ENCODE measurements around the gene ZNF423. TPM values are rescaled to one million over a fixed set of nuclear protein-coding genes. Genes with fewer than 3 reads are reported as not detected.

Gene ZNF423
- total RNA-seq, 1 experiment from 2014 or later = 0.20 TPM

DNA sequence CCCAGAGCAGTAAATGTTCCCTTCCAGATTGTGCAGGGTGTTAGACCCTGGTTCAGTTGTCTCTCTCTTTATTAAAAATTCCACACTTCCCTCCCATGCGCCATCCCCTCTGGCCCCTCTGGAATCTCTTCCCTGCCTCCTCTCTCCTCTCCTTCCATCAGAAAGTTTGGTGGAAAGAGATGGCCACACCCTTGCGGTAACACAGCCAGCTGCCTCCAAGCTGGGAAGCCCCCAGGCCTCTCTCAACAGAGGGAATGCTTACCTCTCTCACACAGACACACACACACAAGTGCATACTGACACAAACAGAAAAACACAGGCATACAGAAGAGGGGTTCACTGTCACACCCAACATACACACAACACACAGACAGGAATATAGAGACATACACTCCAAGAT, 261.8 kb downstream of the ZNF423 start:
- ChIA-PET CTCF (interaction anchor here (1.0 to 2.0 kb wide), 2 partner anchors 186 kb away, joined by 3 to 11 read pairs; no protein-coding TSS in a partner anchor), POLR2A (no interaction called here)
- Histone ChIP-seq H3K4me1 (no peaks in the 10 kb centered on the region), H3K9me3 (no peaks in the 10 kb centered on the region), H3K4me3 (ENCODE audit: low read depth, low read length) (no peak overlapping the region), H3K36me3 (ENCODE audit: control insufficient read depth, insufficient read depth, low read length) (no peaks in the 10 kb centered on the region), H3K27me3 (replicated peaks; ENCODE audit: control insufficient read depth, insufficient read depth, low read length) (no peaks in the 10 kb centered on the region; the same call in 1 of the 2 replicates)
- Mint-ChIP-seq H3K4me3 (ENCODE audit: unreplicated experiment) (no peak overlapping the region), H3K27ac (ENCODE audit: unreplicated experiment) (no peak overlapping the region), H3K36me3 (ENCODE audit: insufficient read depth, unreplicated experiment) (no peaks in the 10 kb centered on the region), H3K27me3 (ENCODE audit: insufficient read depth, unreplicated experiment) (peaks cover 38% of the 10 kb centered on the region), H3K9me3 (ENCODE audit: unreplicated experiment) (no peaks in the 10 kb centered on the region), H3K4me1 (ENCODE audit: low read depth, unreplicated experiment) (no peaks in the 10 kb centered on the region)
- intact Hi-C loops (cut with micrococcal nuclease; ENCODE audit: unreplicated experiment) = loop anchor here (5.0 kb wide), 2 partner anchors 82 to 102 kb away; no protein-coding TSS in a partner anchor
- peak in 1 of 2 experiments; percentile 17 for DNase-seq
- BruUV-seq (replicated peaks) = no TSS peak
- TF ChIP-seq, protein P1, sequence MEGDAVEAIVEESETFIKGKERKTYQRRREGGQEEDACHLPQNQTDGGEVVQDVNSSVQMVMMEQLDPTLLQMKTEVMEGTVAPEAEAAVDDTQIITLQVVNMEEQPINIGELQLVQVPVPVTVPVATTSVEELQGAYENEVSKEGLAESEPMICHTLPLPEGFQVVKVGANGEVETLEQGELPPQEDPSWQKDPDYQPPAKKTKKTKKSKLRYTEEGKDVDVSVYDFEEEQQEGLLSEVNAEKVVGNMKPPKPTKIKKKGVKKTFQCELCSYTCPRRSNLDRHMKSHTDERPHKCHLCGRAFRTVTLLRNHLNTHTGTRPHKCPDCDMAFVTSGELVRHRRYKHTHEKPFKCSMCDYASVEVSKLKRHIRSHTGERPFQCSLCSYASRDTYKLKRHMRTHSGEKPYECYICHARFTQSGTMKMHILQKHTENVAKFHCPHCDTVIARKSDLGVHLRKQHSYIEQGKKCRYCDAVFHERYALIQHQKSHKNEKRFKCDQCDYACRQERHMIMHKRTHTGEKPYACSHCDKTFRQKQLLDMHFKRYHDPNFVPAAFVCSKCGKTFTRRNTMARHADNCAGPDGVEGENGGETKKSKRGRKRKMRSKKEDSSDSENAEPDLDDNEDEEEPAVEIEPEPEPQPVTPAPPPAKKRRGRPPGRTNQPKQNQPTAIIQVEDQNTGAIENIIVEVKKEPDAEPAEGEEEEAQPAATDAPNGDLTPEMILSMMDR (IDR thresholded peaks at IDR 0.05; ENCODE audit: insufficient read depth in 1 of 2, low read depth in 1 of 2, low read length in 1 of 2, severe bottlenecking in 1 of 2, unreplicated experiment in 1 of 2) = no peak

DNA sequence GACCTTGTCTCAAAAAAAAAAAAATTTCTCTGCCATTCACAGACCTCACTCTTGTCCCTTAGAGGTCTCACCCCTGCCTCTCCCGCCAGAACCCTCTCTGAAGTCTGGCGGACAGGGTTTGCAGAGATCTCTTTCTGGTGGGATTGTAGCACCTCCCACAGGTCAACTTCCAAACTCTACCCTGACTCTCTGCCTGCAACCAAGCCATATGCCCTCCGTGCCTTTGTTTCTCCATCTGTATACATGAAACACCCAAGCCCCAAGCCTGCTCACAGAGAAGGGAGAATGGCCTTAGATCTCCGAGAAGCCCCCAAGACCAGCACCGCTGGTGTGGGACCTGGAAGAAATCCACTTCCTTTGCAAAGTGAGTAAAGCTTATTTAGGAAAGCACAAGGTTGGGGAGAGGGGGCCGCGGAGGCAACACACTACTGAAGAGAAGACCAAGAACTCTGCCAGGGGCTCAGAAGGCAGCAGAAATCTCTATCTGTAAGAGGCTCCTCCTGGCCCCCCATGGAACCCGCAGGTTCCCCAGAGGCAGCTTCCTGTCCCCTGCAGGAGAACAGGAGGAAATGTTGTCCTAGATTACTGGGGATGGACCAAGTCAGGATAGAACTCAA, 262.4 kb downstream of the ZNF423 start:
- CTCF ChIA-PET = interaction anchor here (1.0 to 2.0 kb wide), 2 partner anchors 37 to 186 kb away, joined by 7 to 11 read pairs; no protein-coding TSS in a partner anchor
- Histone ChIP-seq H3K4me3 (ENCODE audit: low read depth, low read length) (no peak overlapping the region), H3K9me3 (0 out of 2 replicates have a peak, but pooled peaks cover 5% of the 10 kb centered on the region), H3K27me3 (replicated peaks; ENCODE audit: control insufficient read depth, insufficient read depth, low read length) (no peaks in the 10 kb centered on the region; the same call in 1 of the 2 replicates), H3K4me1 (no peaks in the 10 kb centered on the region), H3K36me3 (ENCODE audit: control insufficient read depth, insufficient read depth, low read length) (no peaks in the 10 kb centered on the region)
- intact Hi-C loops (cut with micrococcal nuclease; ENCODE audit: unreplicated experiment) = loop anchor here (1.0 to 5.0 kb wide), 4 partner anchors 37 to 185 kb away; no protein-coding TSS in a partner anchor
- BruUV-seq (replicated peaks) = no TSS peak
- Mint-ChIP-seq H3K9me3 (ENCODE audit: unreplicated experiment) (no peaks in the 10 kb centered on the region), H3K27me3 (ENCODE audit: insufficient read depth, unreplicated experiment) (peaks cover 44% of the 10 kb centered on the region), H3K4me3 (ENCODE audit: unreplicated experiment) (no peak overlapping the region), H3K4me1 (ENCODE audit: low read depth, unreplicated experiment) (no peaks in the 10 kb centered on the region), H3K27ac (ENCODE audit: unreplicated experiment) (no peak overlapping the region), H3K36me3 (ENCODE audit: insufficient read depth, unreplicated experiment) (no peaks in the 10 kb centered on the region)
- TF ChIP-seq, protein P1 (IDR thresholded peaks at IDR 0.05; ENCODE audit: insufficient read depth in 1 of 2, low read depth in 1 of 2, low read length in 1 of 2, severe bottlenecking in 1 of 2, unreplicated experiment in 1 of 2) = no peak
- POLR2A ChIA-PET = no interaction called here
- DNase-seq = peak in 1 of 2 experiments; percentile 23

DNA sequence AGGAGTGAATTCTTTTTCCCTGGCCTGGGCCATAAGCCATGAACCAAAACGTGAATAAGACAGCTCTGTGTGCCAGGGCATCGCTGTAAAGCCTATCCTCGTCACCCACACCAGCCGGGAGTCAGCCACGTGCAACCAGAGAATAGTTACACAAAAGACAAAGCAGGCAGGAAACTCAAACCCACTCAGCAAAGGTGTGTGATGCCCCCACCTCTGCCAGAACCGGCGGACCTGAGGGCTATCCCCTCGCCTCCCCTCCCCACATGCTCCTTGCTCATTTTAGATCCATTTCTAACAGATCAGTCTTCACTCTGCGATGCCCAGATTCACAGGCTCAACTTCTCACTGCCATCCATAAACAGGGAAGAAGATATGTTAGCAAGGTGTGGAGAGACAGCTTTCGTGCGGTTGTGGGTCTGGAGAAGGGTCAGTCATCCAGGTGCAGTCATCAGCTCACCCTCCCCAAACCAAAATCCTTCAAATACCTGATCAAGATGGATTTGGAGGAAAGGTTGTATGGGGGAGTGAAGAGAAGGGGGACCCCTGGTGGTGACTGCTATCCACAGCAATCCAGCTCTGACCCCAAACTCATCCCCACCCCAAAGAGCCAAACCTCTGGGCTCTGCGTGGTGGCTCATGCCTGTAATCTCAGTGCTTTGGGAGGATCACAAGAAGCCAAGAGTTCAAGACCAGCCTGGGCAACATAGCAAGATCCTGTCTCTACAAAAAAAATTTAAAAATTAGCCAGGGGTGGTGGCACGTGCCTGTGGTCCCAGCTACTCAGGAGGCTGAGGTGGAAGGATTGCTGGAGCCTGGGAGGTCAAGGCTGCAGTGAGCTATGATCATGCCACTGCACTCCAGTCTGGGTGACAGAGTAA, 263.1 kb downstream of the ZNF423 start:
- no peak overlapping the region for H3K4me3 ChIP-seq (ENCODE audit: low read depth, low read length)
- 0 out of 2 replicates have a peak, but pooled peaks cover 5% of the 10 kb centered on the region for H3K9me3 ChIP-seq
- H3K36me3 ChIP-seq (ENCODE audit: control insufficient read depth, insufficient read depth, low read length) = no peaks in the 10 kb centered on the region
- H3K27me3 ChIP-seq (replicated peaks; ENCODE audit: control insufficient read depth, insufficient read depth, low read length) = no peaks in the 10 kb centered on the region; the same call in 1 of the 2 replicates
- Mint-ChIP-seq H3K4me1 (ENCODE audit: low read depth, unreplicated experiment) (no peaks in the 10 kb centered on the region), H3K4me3 (ENCODE audit: unreplicated experiment) (no peak overlapping the region), H3K27ac (ENCODE audit: unreplicated experiment) (no peak overlapping the region), H3K36me3 (ENCODE audit: insufficient read depth, unreplicated experiment) (no peaks in the 10 kb centered on the region), H3K9me3 (ENCODE audit: unreplicated experiment) (no peaks in the 10 kb centered on the region), H3K27me3 (ENCODE audit: insufficient read depth, unreplicated experiment) (peaks cover 38% of the 10 kb centered on the region)
- DNase-seq = peak in 1 of 2 experiments; percentile 51
- ChIA-PET POLR2A (no interaction called here), CTCF (interaction anchor here (1.0 to 2.0 kb wide), 2 partner anchors 36 to 185 kb away, joined by 7 to 11 read pairs; no protein-coding TSS in a partner anchor)
- BruUV-seq (replicated peaks) = no TSS peak
- intact Hi-C loops (cut with micrococcal nuclease; ENCODE audit: unreplicated experiment) = loop anchor here (1.0 to 5.0 kb wide), 4 partner anchors 36 to 184 kb away; no protein-coding TSS in a partner anchor
- TF ChIP-seq, protein P1 (IDR thresholded peaks at IDR 0.05; ENCODE audit: insufficient read depth in 1 of 2, low read depth in 1 of 2, low read length in 1 of 2, severe bottlenecking in 1 of 2, unreplicated experiment in 1 of 2) = peak; percentile 89 to 93
- H3K4me1 ChIP-seq = no peaks in the 10 kb centered on the region
